Right lobe of liver (tissue), 4 donors: ENCODE data around the gene COX4I2.

Source experiments
- CTCF ChIP-seq, 4 donors: fragments of 200-600 bp in 3 of 4; fragments of 450-650 bp in 1 of 4; IDR thresholded peaks; one replicate each; pipeline versions ENCODE4 v1.5.1 to v1.8.0; 2016 to 2022; ENCODE audit warnings: antibody characterized with exemption in 4 of 4, mild to moderate bottlenecking in 2 of 4
- POLR2A ChIP-seq: fragments of 450-650 bp; IDR thresholded peaks from one replicate; pipeline ENCODE4 v1.6.1; 2017; ENCODE audit warnings: antibody characterized with exemption, mild to moderate bottlenecking
- donor health status: DM: no; HTN: no; CAD: no.
- donor health status: DM: no; HTN: no; CAD: no.
- donor health status: DM: no; HTN: yes; CAD: no.

- TF ChIP-seq CTCF (IDR thresholded peaks at IDR 0.05), result no peak
- no peak for TF ChIP-seq POLR2A
Measured at GRCh38 chr20:31662372-31662854, 24.7 kb downstream of the COX4I2 start.
